Stromal cell of bone marrow (primary cell): ENCODE results near the gene SMIM28.
"Not testable (repeated sequence)": the region's sequence is repeated elsewhere in the genome, so short reads cannot be mapped to it uniquely, and the experiment has no call there.

ENCODE experiments used
- DNase-seq: peaks from one replicate; pipeline ENCODE4 v3.0.0-alpha.2; 2012; ENCODE audit warnings: low read depth

The SMIM28 gene

DNA sequence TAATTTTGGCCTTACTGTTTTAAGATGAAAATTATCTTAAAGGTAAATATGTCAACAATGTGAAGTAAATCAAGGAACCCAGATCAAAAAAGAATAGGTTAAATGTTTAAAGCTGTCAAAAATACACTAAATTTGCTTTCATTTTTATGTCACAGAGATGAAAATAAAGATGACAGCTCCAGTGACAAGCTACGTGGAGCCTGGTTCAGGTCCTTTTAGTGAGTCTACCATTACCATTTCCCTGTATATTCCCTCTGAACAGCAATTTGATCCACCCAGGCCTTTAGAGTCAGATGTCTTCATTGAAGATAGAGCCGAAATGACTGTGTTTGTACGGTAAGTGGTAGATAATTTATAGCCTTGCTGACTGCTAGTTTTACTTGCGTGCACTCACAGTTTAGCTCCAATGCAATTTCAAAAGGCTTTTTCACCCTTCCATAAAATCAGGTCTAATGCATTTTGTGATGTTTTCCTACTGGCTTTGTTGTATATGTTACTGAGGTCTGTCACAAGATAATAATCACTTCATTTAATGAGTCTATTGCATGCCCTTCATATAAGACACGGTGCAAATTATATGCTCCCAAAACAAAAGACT lies 28.2 kb downstream of the SMIM28 start:
- DNase-seq, result no peak

DNA sequence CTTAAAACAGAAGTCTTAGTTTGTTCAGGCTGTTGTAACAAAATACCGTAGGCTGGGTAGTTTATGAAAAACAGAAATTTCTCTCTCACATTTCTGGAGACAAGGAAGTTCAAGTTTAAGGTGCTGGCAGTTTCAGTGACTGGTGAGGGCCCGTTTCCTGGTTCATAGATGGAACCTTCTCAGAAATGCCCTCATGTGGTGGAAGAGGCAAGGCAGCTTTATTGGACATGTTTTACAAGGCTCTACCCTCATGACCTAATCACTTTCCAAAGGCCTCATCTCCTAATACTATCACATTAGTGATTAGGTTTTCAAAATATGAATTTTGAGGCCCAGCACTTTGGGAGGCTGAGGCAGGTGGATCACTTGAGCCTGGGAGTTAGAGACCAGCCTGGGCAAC lies 28.7 kb downstream of the SMIM28 start:
- no peak for DNase-seq

DNA sequence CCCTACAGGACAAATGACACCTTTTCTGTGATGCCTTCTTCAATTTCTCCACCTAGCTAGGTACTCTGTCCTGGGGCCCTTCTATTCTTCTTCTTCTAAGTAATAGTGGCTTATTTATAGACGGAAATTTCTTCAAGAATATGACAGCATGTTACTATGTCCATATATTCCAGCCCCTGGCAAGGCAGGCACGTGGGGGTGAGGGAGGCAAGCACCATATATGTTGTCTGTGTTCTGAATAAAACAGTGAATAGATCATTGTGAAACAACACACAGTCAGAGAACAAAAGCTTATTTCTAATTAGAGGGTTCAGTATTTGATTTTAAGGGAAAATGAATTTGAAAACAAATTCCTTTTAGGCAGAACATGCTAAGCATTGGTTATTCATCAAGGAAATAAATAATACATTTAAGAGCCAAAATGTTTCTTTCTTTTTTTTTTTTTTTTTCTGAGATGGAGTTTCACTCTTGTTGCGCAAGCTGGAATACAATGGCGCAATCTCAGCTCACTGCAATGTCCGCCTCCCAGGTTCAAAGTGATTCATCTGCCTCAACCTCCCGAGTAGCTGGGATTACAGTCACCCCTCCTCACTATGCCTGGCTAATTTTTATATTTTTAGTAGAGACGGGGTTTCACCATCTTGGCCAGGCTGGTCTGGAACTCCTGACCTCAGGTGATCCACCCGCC lies 32.5 kb downstream of the SMIM28 start:
- DNase-seq, result peak; percentile 52

DNA sequence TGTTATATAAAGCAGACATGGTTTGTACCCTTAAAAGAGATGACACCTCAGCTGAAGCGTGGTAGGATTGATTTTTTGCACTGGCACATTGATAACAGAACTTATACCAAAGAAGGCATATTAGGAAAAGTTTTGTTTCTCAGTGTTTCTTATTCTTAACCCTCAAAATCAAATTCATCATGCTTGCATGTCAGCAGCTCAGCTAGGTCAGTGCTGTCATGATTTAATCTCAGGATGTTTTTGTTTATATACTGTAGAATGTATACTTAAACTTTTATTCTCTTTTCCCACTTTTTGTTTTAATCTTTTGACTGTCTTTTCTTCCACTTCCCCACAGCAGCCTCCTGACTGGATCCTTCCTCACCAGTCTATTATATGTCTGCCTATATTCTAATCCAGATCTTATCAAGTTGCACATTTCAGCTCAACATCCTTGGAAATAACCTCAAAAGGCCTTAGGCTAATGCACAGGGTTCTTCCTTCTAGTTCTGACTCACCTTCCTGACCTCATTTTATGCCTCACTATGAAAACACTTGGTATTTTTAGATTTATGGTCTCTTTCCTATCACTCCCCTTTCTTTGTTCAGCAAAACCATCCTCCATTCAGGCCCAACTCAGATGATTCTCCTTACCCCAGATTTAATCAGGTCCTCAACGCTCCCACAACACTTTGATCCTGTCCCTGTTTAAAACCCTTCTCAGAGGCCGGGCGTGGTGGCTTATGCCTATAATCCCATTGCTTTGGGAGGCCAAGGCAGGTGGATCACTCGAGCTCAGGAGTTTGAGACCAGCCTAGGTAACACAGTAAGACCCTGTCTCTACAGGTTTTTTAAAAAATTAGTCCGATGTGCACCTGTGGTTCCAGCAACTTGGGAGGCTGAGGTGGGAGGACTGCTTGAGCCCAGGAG lies 33.5 kb downstream of the SMIM28 start:
- peak; percentile 47 for DNase-seq

DNA sequence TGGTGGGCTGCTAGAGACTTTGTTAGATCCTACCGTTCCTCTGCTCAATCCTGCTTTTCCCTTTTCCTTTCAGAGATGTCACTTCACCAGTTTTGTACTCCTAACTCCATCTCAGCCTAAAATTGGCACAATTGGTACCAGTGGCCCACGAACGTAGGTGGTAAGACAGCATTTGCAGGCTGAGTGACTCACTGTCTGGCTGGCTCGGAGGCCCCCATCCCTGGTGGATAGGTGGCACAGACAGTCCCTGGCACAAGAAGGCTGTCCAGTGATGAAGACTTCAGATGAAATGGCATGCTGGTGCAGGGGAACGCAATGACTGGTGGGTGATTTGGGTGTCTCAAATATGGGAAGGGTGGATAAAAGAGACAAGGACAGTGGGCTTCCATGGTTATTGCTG lies 37.4 kb downstream of the SMIM28 start:
- no peak for DNase-seq

DNA sequence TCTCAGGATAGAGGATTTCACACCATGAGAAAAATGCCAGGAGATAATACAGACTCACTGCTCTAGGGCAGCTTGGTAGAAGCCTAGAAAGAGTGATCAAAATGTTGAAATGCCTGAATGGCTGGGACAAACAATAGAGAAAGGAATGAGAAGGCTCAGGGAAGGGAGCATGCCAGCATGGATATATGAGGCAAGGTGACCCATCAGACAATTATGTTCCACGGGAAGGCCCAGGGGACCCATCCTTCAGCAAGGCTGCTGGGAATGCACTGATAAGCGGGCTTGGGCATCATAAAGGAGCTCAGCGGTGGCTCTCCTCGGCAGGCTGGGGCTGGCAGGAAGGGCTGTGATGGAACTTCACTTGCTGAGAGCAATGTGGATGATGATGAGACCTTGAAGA lies 38.5 kb downstream of the SMIM28 start:
- no peak for DNase-seq

DNA sequence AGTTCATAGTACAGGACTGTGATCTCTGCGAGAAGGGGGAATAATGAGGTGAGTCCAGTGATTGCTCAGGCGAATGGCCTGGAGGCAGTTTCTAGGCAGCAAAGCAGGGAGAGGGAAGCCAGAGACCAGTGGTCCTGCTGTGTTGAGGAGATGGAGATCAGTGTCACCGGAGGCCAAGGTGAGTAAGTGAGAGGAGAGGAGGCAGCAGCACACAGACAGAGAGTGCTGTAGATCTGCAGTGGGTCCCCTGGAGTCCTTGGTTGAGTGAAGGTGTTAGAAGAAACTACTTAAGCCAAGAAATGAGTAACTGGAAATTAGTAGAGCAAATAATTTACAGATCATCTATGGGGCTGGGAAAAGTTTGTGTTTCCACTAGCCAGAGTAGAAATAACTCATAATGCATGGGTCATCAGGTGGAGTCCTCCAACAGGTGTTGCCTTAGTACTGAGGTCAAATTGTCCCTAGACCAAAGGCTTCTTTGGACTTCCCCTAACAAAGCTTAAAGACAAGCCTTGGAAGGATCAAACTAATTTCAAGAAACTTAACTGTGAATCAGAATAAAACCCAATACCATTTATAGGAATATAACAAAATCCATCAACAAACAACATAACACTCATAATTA lies 39.9 kb downstream of the SMIM28 start:
- DNase-seq, result no peak

DNA sequence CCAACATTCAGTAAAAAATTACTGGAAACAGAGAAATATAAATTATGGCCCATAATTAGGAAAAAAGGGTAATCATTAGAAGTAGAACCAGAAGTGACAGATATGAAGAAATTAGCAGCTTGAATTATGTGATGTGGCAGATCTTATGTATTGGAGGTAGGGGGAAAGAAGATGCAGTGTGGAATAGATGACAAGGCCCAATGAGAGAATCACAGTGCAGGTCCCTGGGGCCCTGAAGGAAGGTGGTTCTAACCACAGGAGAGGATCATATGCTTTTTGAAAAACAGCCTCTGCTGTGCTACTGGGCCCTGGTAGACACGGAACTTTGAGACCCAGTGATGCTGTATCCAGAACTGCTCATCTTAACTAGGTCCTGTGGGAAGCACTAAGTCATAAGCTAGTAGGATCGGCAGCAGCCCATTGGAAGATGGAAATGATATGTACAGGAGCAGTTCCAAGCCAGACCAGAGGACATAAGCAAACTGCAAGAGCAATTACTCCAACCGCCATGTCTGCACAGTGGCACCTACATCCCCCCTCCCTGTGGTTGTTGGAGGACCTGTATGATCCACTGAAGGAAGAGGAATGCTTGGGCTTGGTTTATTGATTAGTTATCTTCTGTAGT lies 40.5 kb downstream of the SMIM28 start:
- no peak for DNase-seq

DNA sequence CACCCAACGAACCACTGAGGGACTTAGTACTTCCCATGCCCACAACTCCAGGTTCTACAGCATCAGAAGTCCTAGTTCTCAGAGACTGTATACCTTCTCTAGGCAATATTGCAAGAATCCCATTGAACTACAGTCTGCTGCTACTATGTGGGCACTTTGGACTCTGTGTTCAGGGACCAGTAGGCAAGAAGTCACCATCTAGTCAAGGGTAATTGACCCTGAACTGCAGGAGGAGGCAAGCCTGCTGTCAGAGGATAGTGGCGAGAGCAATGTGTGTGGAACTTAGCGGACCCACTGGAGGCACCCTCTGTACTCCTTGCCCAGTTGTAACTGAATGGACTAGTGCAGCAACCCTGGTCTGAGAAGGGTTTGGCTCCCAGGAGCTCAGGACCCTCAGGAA lies 42.1 kb downstream of the SMIM28 start:
- no peak for DNase-seq

DNA sequence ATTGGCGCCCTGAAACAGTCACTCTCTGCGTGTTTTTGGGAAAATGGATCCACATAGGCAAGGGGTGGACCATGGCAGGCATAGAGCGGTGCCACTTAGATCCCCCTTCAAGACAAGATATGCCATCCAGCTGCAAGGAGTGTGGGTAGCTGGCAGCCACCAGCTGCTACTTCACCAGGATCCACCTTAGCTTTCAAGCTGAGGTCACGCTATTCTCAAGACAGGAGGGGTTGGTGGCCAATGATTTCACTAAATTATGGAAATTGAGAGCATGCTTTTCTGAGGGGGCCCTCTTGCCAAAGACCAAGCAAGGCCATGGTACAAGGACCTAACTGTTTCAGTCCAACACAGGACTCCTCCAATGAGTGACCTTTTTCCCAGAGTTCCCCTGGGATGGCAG lies 42.7 kb downstream of the SMIM28 start:
- no peak for DNase-seq

DNA sequence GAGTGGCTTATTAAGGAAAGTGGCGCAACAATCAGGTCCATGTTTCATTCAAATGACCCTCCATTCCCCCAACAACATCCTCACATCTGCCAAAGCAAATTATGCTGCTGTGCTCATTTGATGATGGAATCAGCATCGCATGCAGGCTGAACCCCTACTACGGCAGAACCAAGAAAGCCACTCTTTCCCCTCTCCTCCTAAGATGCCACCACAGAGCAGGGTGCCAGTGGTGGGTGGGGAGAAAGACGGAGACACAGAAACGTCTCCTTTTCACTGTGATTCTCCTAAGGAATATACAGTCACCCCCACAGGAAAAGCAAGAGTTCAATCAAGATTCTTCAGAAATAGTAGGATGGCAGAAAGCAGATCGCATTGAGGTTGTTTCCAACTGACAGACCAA lies 43.4 kb downstream of the SMIM28 start:
- DNase-seq, result no peak

DNA sequence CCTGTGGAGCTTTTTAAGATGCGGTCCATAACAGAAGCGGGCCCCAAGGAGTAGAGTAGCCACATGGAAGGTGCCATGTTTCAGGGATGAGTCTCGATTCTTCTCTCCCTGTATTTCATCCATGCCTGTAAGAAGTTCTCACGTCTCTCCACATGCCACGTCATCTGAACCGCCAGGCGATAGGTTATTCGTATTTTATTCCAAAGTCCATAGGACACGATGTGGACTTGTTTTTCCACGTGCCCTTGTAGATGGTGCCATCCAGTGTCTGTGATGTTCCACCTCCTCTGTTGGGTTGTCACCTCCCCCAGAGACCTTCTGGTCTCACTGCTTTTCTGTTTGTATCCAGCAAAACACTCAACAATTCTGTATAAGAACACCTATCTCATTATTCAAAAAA lies 43.9 kb downstream of the SMIM28 start:
- no peak for DNase-seq

DNA sequence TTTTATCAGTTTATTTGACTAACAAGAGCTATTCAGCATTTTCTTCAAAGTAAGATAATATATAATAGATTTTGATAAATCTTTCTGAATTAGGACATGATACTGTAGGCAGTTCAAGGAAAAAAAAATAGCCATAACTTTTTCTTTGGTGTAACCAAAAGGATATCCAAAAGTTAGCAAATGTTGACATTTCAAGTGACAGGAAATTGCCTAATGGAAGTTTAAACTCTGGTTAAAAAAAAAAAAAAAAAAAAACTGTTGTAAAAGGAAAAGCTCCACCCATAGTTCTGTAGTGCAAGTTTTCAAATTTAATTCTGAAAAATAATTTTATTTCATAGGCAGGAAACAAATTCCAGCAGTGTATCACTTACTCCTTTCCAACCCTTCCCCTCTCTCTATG lies 45.2 kb downstream of the SMIM28 start:
- no peak for DNase-seq

DNA sequence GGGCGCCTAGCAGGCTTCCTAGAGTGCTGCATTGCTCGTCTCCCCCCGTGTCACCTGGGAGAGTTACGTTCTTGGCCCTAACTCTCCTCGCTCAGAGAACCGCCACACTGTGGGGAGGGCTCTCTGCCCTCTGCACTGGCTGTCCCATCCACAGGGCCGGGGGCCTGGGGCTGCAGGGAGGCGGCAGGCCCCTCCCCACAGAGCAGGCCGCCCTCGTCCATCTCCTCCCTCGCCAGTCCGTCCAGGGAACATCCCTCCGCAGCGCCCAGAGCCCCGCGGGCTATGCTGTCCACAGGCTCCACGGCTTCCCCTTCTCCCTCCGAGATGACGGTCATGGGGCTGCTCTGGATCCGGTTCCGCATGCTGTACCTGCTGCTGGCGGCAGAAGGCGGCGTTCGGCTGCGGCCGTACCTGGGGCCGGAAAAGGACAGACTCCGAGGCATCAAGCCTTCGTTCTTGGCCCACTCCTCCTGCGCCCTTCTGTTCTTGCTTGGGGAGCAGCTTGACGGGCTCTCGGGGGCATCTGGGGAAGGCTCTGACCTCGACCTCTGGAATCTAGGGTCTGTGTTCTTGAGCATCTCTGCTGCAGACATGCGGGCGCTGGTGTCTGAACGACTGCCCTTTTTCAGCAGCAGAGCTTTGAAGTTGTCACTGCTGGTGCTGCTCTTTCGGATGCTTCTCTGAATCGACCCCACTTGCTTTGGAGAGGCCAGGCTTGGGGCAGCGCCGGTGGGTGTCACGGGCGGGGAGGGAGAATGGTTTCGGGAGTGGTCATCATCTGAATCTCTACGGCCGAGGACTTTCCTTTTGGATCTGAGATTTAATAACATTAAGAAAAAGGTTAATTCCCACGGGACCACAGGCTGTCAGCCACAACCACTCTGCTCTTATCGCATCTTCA lies 46.5 kb downstream of the SMIM28 start:
- DNase-seq, result no peak

DNA sequence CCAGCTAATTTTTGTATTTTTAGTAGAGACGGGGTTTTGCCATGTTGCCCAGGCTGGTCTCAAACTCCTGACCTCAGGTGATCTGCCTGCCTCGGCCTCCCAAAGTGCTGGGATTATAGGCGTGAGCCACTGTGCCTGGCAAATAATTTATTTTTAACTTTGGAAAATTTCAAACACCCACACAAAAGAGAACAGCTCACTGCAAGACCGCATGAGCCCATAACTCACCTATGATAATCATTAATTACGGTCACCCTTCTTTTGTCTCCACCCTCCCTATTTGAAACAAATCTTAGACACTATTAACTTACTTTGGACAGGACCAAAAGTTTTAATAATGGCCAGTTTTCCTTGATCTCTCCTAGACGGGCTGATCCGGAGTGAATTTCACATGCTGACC lies 47.6 kb downstream of the SMIM28 start:
- not testable (repeated sequence) for DNase-seq

DNA sequence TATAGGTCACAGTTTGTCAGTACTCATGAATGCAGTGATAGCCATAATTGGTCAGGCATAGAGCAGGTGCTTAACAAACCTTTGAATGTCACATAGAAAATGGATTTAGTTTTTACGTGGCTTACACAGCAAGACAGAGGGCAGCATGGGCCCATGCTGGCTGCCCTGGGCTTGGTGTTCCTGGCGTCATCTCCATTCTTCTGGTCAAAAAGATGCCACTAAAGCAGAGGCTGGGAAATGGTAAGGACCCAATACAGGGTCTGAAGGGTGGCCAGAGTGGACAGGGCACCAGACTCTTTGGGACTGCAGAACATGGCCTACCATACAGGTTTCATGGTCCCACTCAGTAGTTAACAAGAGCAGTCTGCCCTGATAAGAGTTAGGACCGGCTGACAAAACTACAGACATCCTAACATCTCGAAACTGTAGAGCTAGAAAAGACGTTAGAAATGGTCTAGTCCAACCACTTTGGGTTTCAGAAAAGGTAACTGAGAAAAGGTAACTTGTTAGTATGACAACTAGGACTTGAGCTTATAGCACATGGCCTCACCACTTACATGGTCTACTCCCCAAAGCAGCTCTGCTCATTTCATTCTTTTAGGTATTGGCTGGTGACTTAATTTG lies 48.9 kb downstream of the SMIM28 start:
- no peak for DNase-seq

DNA sequence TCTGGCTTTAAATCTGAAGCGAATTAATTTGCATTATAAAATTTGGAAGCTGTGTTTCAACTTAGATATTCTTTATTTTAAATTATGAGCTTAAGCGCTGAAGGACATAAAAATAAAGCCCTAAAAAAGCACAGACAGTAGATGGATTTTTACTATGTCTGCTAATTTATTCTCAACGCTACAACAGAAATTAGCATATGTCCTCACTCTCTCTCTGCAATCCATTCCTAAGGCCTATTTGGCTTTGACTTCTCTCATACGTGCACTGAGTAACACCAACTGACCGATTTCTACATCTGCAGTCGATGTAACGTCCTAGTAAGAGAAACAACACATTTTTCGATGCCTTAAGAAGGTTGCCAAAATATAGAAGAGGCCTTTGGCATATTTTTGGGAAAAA lies 50.0 kb downstream of the SMIM28 start:
- no peak for DNase-seq

DNA sequence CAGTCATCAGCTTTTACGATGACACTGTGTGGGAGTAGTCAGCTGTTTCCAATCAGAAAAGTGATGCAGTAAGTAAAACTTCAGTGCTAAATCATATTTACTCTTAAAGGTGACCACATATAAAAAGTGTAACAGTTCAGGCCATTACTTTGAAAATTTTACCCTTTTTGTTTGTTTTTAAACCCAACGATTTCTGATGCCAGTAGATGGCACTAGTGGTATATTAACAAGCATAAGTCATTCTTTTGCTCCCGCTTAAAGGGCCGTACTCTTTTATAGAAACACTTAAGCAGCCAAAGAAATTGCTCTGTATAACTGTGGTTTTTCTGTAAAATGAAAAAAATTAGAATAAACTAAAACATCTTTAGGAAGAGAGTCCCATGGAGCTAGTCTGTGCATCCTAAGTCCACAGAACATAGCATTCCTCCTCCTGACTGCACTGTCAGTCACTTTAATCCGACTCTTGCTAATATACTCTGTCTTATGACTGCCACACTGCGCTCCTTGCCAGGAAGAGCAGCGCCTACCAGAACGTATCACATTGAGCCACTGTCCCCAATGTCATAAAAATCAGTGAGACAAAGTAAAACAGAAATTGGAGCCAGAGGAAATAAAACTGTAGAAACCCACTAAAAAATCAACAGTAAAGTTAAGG lies 51.4 kb downstream of the SMIM28 start:
- peak; percentile 47 for DNase-seq

DNA sequence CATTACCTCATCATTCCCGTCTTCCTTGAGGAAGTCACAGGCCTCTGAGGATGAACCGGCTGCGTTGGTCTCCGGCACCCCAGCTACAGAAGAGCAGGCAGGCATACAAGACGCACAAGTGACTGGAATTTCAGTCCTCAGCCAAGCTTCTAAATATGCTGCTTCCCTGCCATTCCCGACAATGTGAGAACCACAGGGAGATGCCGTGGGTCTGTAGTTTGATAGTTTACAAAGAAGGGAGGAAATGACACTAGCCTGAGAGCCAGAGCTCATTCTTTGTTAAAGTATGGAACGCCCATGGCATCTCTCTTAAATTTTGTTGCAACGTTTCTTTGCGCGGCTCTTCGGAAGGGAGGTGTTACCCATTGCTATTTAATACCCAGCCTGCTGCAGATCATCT lies 52.1 kb downstream of the SMIM28 start:
- DNase-seq, result no peak
